ENCODE measurements around the gene COPS7A.

DNA sequence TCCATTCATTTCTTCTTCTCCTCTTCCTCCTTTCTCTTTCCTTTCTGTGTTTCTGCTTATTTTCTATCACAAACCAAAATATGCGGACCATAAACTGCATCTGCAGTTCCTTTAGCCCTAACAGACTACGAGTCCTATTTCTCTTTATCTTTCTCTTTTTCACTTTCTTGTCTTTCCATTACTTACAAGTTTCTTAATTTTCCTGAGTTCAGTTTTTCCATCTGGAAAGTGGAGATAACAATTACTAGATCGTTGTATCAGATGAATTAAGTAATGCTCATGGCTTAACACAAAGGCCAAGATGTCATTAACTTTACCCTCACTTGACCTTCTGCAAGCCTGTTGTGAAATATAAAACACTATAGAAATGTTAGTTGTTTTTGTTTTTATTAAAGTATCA lies 983 bp upstream of the COPS7A start:
- TF ChIP-seq ZNF121 (tag by site-specific recombination; IDR thresholded peaks at IDR 0.05) (no peak), BCL11A (tag by site-specific recombination; IDR thresholded peaks at IDR 0.05; ENCODE audit: low read depth) (no peak), CTCF (tag by site-specific recombination; IDR thresholded peaks at IDR 0.05) (no peak), ZNF416 (tag by site-specific recombination; IDR thresholded peaks at IDR 0.05) (no peak), ZNF157 (tag by site-specific recombination; IDR thresholded peaks at IDR 0.05) (no peak), TCF7L2 (IDR thresholded peaks at IDR 0.05; ENCODE audit: borderline replicate concordance, low read depth, low read length) (no peak), ZNF398 (tag by site-specific recombination; IDR thresholded peaks at IDR 0.05) (no peak)
